MM.1S (cell line): ENCODE measurements around the gene HMCES.

Experiments used
- CTCF ChIP-seq: fragments of 300-600 bp; sonication (generic); IDR thresholded peaks from 2 replicates; pipeline ENCODE4 v1.5.1; 2016; ENCODE audit warnings: antibody characterized with exemption, low read length, mixed read lengths
- EZH2 ChIP-seq: fragments of 300-600 bp; sonication (generic); optimal IDR thresholded peaks from 2 replicates; pipeline ENCODE3; 2017; ENCODE audit warnings: low read depth, mild to moderate bottlenecking, antibody characterized with exemption, low read length, mixed read lengths
- EZH2phosphoT487 ChIP-seq: fragments of 300-600 bp; sonication (generic); IDR thresholded peaks from 2 replicates; pipeline ENCODE4 v1.6.1; 2018; ENCODE audit warnings: antibody characterized with exemption, low read length

DNA sequence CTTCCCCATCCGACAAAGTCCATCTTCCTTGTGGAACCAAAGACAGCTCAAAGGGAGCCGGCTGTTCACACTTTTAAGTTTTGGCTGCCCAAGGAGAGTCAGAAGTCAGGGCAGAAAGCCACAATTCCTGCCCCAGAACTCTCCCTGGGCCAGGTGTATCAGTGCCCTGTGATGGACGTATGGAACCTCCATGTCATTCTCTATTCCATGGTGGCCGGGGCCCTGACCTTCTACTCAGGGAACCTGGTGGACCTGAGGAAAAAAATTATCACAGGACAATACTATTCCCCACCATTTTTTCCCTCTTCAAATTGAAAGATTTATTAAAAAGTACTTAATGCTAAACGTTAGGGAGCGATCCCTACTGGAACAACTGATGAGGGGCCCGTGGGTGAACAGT lies 66.6 kb downstream of the HMCES start:
- TF ChIP-seq CTCF (no peak), EZH2phosphoT487 (no peak), EZH2 (no peak)
